Measurements from ENCODE around the gene PRPF19.

The PRPF19 gene

DNA sequence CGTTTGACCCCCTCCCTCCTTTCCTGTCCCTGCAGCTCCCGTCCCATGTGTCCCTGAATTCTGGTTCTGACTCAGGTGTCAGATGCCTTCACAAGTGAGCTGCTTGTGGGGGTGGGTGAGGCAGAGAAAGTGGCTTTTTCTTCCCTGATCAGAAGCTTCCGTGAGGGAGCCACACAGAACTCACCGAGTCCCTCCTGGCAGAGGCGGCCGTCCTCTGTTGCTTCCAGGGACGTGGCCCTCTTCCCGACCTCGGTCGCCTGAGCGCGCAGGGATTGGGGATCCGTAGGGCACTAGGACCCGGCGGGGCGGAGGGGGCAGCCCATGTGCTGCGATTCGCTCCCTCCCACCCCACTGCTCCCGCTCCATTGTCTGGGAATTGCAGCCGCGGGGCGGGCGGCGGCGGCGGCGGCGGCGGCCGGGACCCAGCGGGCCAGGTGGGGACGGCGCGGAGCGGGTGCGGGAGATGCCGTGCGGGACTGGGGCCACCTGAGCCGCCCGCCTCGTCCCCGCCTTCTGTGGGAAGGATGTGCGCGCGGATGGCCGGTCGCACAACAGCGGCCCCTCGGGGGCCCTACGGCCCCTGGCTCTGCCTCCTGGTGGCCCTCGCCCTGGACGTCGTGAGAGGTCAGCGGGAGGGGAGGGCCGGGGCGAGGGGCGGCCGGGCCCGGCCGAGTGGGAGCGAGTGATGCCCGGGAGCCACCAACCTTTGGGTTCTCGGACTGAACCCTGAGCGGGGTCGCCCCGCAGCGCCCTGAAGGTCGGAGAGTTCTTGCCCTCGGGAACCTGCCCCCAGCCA, 17.9 kb upstream of the PRPF19 start, which contains the start of gene TMEM132A:
TSS of gene TMEM132A (plus strand) at position 351 of the 796 bp plus-strand sequence. CDS start at position 525, 174 bp downstream.
- peak in 1 of 3 donors; percentile 6 for DNase-seq
- peak within 1 kb of the TSS in 6 of 7 experiments; percentile 13 to 68 (median 56) for H3K4me3 ChIP-seq (ENCODE audit: control insufficient read depth in 1 of 7, extremely low read depth in 1 of 7, insufficient read depth in 4 of 7, low read depth in 2 of 7, low read length in 6 of 7)
- ChIA-PET POLR2A (interaction anchor here (0.5 to 1.1 kb wide), 3 partner anchors 9 to 1255 kb away, joined by 3 to 5 read pairs (median 3); partner anchors contain the start of gene TMEM109), CTCF (interaction anchor here (0.8 to 1.3 kb wide), 2 partner anchors 19 to 162 kb away, joined by 3 to 4 read pairs; no protein-coding TSS in a partner anchor)
- H3K4me1 ChIP-seq (ENCODE audit: control extremely low read depth in 1 of 4, control insufficient read depth in 4 of 4, insufficient read depth in 4 of 4, low read length in 3 of 4), result peaks cover 0 to 21% (median 20%) of the 10 kb centered on the region in 4 experiments
- no peak within 1 kb of the TSS for H3K27ac ChIP-seq (ENCODE audit: insufficient read depth in 1 of 2, low read depth in 1 of 2, low read length in 2 of 2, poor library complexity in 1 of 2, severe bottlenecking in 2 of 2)
- H3K9me3 ChIP-seq (ENCODE audit: control extremely low read depth in 1 of 5, control insufficient read depth in 4 of 5, insufficient read depth in 2 of 5, low read depth in 1 of 5, low read length in 4 of 5), result no peaks in the 10 kb centered on the region
- H3K36me3 ChIP-seq (ENCODE audit: control insufficient read depth in 4 of 4, insufficient read depth in 4 of 4, low read length in 3 of 4), result peaks cover 16 to 43% (median 37%) of the 10 kb centered on the region in 4 experiments
- peaks cover 0 to 50% (median 25%) of the 10 kb centered on the region in 5 experiments for H3K27me3 ChIP-seq (replicated peaks in 2 of 5; ENCODE audit: control insufficient read depth in 4 of 5, insufficient read depth in 5 of 5, low read length in 4 of 5)
- 2% methylated on average over 51 of the region's 69 CpGs for WGBS (ENCODE audit: insufficient coverage)

- H3K4me3 ChIP-seq (ENCODE audit: control insufficient read depth in 1 of 7, extremely low read depth in 1 of 7, insufficient read depth in 4 of 7, low read depth in 2 of 7, low read length in 6 of 7), result peak overlapping the region in 5 of 7 experiments; percentile 13 to 68 (median 55)
These were observed 17.4 kb upstream of the PRPF19 start for GRCh38 chr11:60923800-60924109.

GRCh38 chr11:60923326-60923725, 16.9 kb upstream of the PRPF19 start:
- CTCF ChIA-PET, result interaction anchor here (0.8 to 1.3 kb wide), 2 partner anchors 18 to 161 kb away, joined by 3 to 4 read pairs; no protein-coding TSS in a partner anchor

More at GRCh38 chr11:60923800-60924109, 17.4 kb upstream of the PRPF19 start:
- H3K27ac ChIP-seq (ENCODE audit: insufficient read depth in 1 of 2, low read depth in 1 of 2, low read length in 2 of 2, poor library complexity in 1 of 2, severe bottlenecking in 2 of 2), result no peak overlapping the region
- WGBS (ENCODE audit: insufficient coverage), result 72% methylated on average over 6 of the region's 6 CpGs
- peaks cover 0 to 50% (median 25%) of the 10 kb centered on the region in 5 experiments for H3K27me3 ChIP-seq (replicated peaks in 2 of 5; ENCODE audit: control insufficient read depth in 4 of 5, insufficient read depth in 5 of 5, low read length in 4 of 5)
- H3K9me3 ChIP-seq (ENCODE audit: control extremely low read depth in 1 of 5, control insufficient read depth in 4 of 5, insufficient read depth in 2 of 5, low read depth in 1 of 5, low read length in 4 of 5), result no peaks in the 10 kb centered on the region
- CTCF ChIA-PET, result interaction anchor here (0.8 to 1.3 kb wide), 2 partner anchors 19 to 161 kb away, joined by 3 to 4 read pairs; no protein-coding TSS in a partner anchor
- no peak for DNase-seq
- H3K4me1 ChIP-seq (ENCODE audit: control extremely low read depth in 1 of 4, control insufficient read depth in 4 of 4, insufficient read depth in 4 of 4, low read length in 3 of 4), result peaks cover 2 to 26% (median 26%) of the 10 kb centered on the region in 4 experiments
- POLR2A ChIA-PET, result interaction anchor here (0.5 to 1.1 kb wide), 3 partner anchors 9 to 1254 kb away, joined by 3 to 5 read pairs (median 3); partner anchors contain the start of gene TMEM109
- peaks cover 18 to 44% (median 38%) of the 10 kb centered on the region in 4 experiments for H3K36me3 ChIP-seq (ENCODE audit: control insufficient read depth in 4 of 4, insufficient read depth in 4 of 4, low read length in 3 of 4)

DNA sequence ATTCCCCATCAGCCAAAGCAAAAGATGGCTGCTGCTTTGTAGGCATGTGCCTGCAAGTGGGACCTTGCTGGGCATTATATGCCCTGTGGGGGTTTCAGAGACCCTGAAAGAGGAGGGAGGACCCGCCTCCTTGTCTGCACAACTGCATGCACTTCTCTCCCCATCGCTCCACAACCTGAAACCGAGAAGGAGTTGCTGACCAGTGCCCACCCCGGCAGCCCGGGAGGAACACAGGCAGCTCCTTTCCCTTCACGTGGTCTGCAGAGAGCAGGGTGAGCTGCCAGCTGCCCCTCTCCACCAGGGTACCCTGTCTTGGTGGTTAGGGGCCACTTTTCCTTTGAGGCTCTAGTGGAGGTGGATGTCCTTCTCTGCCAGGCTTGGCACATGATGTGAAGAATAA, 16.5 kb upstream of the PRPF19 start:
- Histone ChIP-seq H3K36me3 (ENCODE audit: control insufficient read depth in 4 of 4, insufficient read depth in 4 of 4, low read length in 3 of 4) (peaks cover 18 to 44% (median 38%) of the 10 kb centered on the region in 4 experiments), H3K4me3 (ENCODE audit: control insufficient read depth in 1 of 7, extremely low read depth in 1 of 7, insufficient read depth in 4 of 7, low read depth in 2 of 7, low read length in 6 of 7) (no peak overlapping the region), H3K4me1 (ENCODE audit: control extremely low read depth in 1 of 4, control insufficient read depth in 4 of 4, insufficient read depth in 4 of 4, low read length in 3 of 4) (peaks cover 2 to 28% (median 27%) of the 10 kb centered on the region in 4 experiments), H3K9me3 (ENCODE audit: control extremely low read depth in 1 of 5, control insufficient read depth in 4 of 5, insufficient read depth in 2 of 5, low read depth in 1 of 5, low read length in 4 of 5) (no peaks in the 10 kb centered on the region), H3K27ac (ENCODE audit: insufficient read depth in 1 of 2, low read depth in 1 of 2, low read length in 2 of 2, poor library complexity in 1 of 2, severe bottlenecking in 2 of 2) (no peak overlapping the region), H3K27me3 (replicated peaks in 2 of 5; ENCODE audit: control insufficient read depth in 4 of 5, insufficient read depth in 5 of 5, low read length in 4 of 5) (peaks cover 0 to 50% (median 25%) of the 10 kb centered on the region in 5 experiments)
- POLR2A ChIA-PET, result no interaction called here
- WGBS (ENCODE audit: insufficient coverage), result 100% methylated on average over 5 of the region's 6 CpGs
- DNase-seq, result no peak
- CTCF ChIA-PET, result interaction anchor here (1.3 kb wide), 1 partner anchor 18 kb away, joined by 4 read pairs; no protein-coding TSS in a partner anchor

More at GRCh38 chr11:60923326-60923725, 16.9 kb upstream of the PRPF19 start:
- Histone ChIP-seq H3K36me3 (ENCODE audit: control insufficient read depth in 4 of 4, insufficient read depth in 4 of 4, low read length in 3 of 4) (peaks cover 18 to 44% (median 38%) of the 10 kb centered on the region in 4 experiments), H3K4me1 (ENCODE audit: control extremely low read depth in 1 of 4, control insufficient read depth in 4 of 4, insufficient read depth in 4 of 4, low read length in 3 of 4) (peaks cover 2 to 28% (median 27%) of the 10 kb centered on the region in 4 experiments), H3K4me3 (ENCODE audit: control insufficient read depth in 1 of 7, extremely low read depth in 1 of 7, insufficient read depth in 4 of 7, low read depth in 2 of 7, low read length in 6 of 7) (no peak overlapping the region), H3K9me3 (ENCODE audit: control extremely low read depth in 1 of 5, control insufficient read depth in 4 of 5, insufficient read depth in 2 of 5, low read depth in 1 of 5, low read length in 4 of 5) (no peaks in the 10 kb centered on the region), H3K27ac (ENCODE audit: insufficient read depth in 1 of 2, low read depth in 1 of 2, low read length in 2 of 2, poor library complexity in 1 of 2, severe bottlenecking in 2 of 2) (no peak overlapping the region), H3K27me3 (replicated peaks in 2 of 5; ENCODE audit: control insufficient read depth in 4 of 5, insufficient read depth in 5 of 5, low read length in 4 of 5) (peaks cover 0 to 50% (median 25%) of the 10 kb centered on the region in 5 experiments)
- 96% methylated on average over 4 of the region's 5 CpGs for WGBS (ENCODE audit: insufficient coverage)
- POLR2A ChIA-PET, result interaction anchor here (1.1 kb wide), 1 partner anchor 10 kb away, joined by 3 read pairs; the partner anchor contains the start of gene TMEM109
- DNase-seq, result no peak

DNA sequence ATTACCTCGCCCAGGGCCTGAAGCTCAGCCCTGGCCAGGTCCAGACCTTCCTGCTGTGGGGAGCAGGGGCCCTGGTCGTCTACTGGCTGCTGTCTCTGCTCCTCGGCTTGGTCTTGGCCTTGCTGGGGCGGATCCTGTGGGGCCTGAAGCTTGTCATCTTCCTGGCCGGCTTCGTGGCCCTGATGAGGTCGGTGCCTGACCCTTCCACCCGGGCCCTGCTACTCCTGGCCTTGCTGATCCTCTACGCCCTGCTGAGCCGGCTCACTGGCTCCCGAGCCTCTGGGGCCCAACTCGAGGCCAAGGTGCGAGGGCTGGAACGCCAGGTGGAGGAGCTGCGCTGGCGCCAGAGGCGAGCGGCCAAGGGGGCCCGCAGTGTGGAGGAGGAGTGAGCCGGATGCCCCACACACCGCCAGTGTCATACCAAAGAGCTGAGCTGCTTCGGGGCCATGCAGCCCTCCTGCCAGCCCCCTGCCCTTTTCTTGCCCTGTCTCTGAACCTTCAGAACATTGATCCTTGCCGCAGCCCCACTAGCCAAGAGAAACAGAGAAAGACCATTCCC, 15.5 kb upstream of the PRPF19 start:
- H3K27me3 ChIP-seq (replicated peaks in 2 of 5; ENCODE audit: control insufficient read depth in 4 of 5, insufficient read depth in 5 of 5, low read length in 4 of 5), result peaks cover 0 to 45% (median 22%) of the 10 kb centered on the region in 5 experiments
- POLR2A ChIA-PET, result no interaction called here
- 96% methylated on average over 18 of the region's 23 CpGs for WGBS (ENCODE audit: insufficient coverage)
- no peak overlapping the region for H3K4me3 ChIP-seq (ENCODE audit: control insufficient read depth in 1 of 7, extremely low read depth in 1 of 7, insufficient read depth in 4 of 7, low read depth in 2 of 7, low read length in 6 of 7)
- H3K4me1 ChIP-seq (ENCODE audit: control extremely low read depth in 1 of 4, control insufficient read depth in 4 of 4, insufficient read depth in 4 of 4, low read length in 3 of 4), result peaks cover 2 to 28% (median 27%) of the 10 kb centered on the region in 4 experiments
- H3K27ac ChIP-seq (ENCODE audit: insufficient read depth in 1 of 2, low read depth in 1 of 2, low read length in 2 of 2, poor library complexity in 1 of 2, severe bottlenecking in 2 of 2), result no peak overlapping the region
- H3K9me3 ChIP-seq (ENCODE audit: control extremely low read depth in 1 of 5, control insufficient read depth in 4 of 5, insufficient read depth in 2 of 5, low read depth in 1 of 5, low read length in 4 of 5), result no peaks in the 10 kb centered on the region
- CTCF ChIA-PET, result interaction anchor here (1.4 to 4.2 kb wide), 3 partner anchors 18 to 208 kb away, joined by 3 to 12 read pairs (median 4); no protein-coding TSS in a partner anchor
- peaks cover 18 to 49% (median 41%) of the 10 kb centered on the region in 4 experiments for H3K36me3 ChIP-seq (ENCODE audit: control insufficient read depth in 4 of 4, insufficient read depth in 4 of 4, low read length in 3 of 4)
- DNase-seq, result no peak

- WGBS (ENCODE audit: insufficient coverage), result 99% methylated on average over 11 of the region's 11 CpGs
- Histone ChIP-seq H3K27me3 (replicated peaks in 2 of 5; ENCODE audit: control insufficient read depth in 4 of 5, insufficient read depth in 5 of 5, low read length in 4 of 5) (peaks cover 0 to 39% (median 21%) of the 10 kb centered on the region in 5 experiments), H3K27ac (ENCODE audit: insufficient read depth in 1 of 2, low read depth in 1 of 2, low read length in 2 of 2, poor library complexity in 1 of 2, severe bottlenecking in 2 of 2) (no peak overlapping the region), H3K36me3 (ENCODE audit: control insufficient read depth in 4 of 4, insufficient read depth in 4 of 4, low read length in 3 of 4) (peaks cover 18 to 50% (median 45%) of the 10 kb centered on the region in 4 experiments), H3K4me1 (ENCODE audit: control extremely low read depth in 1 of 4, control insufficient read depth in 4 of 4, insufficient read depth in 4 of 4, low read length in 3 of 4) (peaks cover 2 to 33% (median 29%) of the 10 kb centered on the region in 4 experiments), H3K4me3 (ENCODE audit: control insufficient read depth in 1 of 7, extremely low read depth in 1 of 7, insufficient read depth in 4 of 7, low read depth in 2 of 7, low read length in 6 of 7) (no peak overlapping the region), H3K9me3 (ENCODE audit: control extremely low read depth in 1 of 5, control insufficient read depth in 4 of 5, insufficient read depth in 2 of 5, low read depth in 1 of 5, low read length in 4 of 5) (no peaks in the 10 kb centered on the region)
- DNase-seq, result no peak
- CTCF ChIA-PET, result interaction anchor here (0.9 to 4.2 kb wide), 4 partner anchors 19 to 208 kb away, joined by 3 to 12 read pairs (median 4); no protein-coding TSS in a partner anchor
- POLR2A ChIA-PET, result no interaction called here
These were observed 14.9 kb upstream of the PRPF19 start for GRCh38 chr11:60921259-60921658.

All from common myeloid progenitor, CD34-positive (primary cell).